Thyroid gland (tissue), 4 donors: ENCODE results near the gene LHPP. TPM values are rescaled to one million over a fixed set of nuclear protein-coding genes. Genes with fewer than 3 reads are reported as not detected.

ENCODE experiments used
- DNase-seq, 2 donors: peaks; one replicate each; pipeline ENCODE4 v3.0.0-alpha.2; 2019
- H3K27ac ChIP-seq, 3 donors: fragments of 200-600 bp; sonication (generic); 1 replicate in 2 of 3; 2 replicates in 1 of 3; pipeline ENCODE4 v1.5.1; 2016 to 2019; ENCODE audit warnings: mild to moderate bottlenecking in 1 of 3, moderate library complexity in 1 of 3
- H3K27me3 ChIP-seq: fragments of 200-600 bp; sonication (generic); one replicate; pipeline ENCODE4 v1.5.1; 2019
- H3K36me3 ChIP-seq, 2 donors: fragments of 200-600 bp; sonication (generic); one replicate each; pipeline ENCODE4 v1.5.1; 2016 to 2019
- H3K4me1 ChIP-seq, 2 donors: fragments of 200-600 bp; sonication (generic); one replicate each; pipeline ENCODE4 v1.5.1; 2017 to 2019
- H3K4me3 ChIP-seq, 3 donors: fragments of 200-600 bp; sonication (generic); replicated peaks in 1 of 3; 1 replicate in 2 of 3; 2 replicates in 1 of 3; pipeline ENCODE4 v1.5.1; 2016; ENCODE audit warnings: mild to moderate bottlenecking in 1 of 3
- H3K9me3 ChIP-seq: fragments of 200-600 bp; sonication (generic); one replicate; pipeline ENCODE4 v1.5.1; 2017
- POLR2A ChIP-seq, 2 donors: fragments of 450-650 bp; IDR thresholded peaks; one replicate each; pipeline ENCODE4 v1.6.1; 2017; ENCODE audit warnings: antibody characterized with exemption in 2 of 2, mild to moderate bottlenecking in 2 of 2, moderate library complexity in 1 of 2
- WGBS, 2 donors: methylation state at CpG; one replicate each; pipeline ENCODE4 v1.1.5; 2017; 5-methylcytosine and 5-hydroxymethylcytosine counted together
- intact Hi-C: fragments of 100-400 bp; cut with DNase I; formaldehyde crosslinking; loops from one replicate; pipeline ENCODE4 v1.15.1; 2023
- total RNA-seq, 4 donors: library from RNA; depleted of rRNA; stranded (reverse); fragments of >200 nt; gene quantifications; one replicate each; pipeline ENCODE4 v1.2.3, GENCODE V29; 2016
- TF ChIP-seq, protein P1 (sequence below), 6 experiments: fragments of 200-600 bp in 3 of 6; fragments of 450-650 bp in 3 of 6; sonication (generic) in 3 of 6; IDR thresholded peaks; one replicate each; pipeline ENCODE4 v1.5.1; 2016 to 2019; ENCODE audit warnings: antibody characterized with exemption in 6 of 6, mild to moderate bottlenecking in 2 of 6, inconsistent platforms in 1 of 6, moderate library complexity in 1 of 6

The LHPP gene
- total RNA-seq, 4 donors from 2014 or later, result 8.3 to 69.9 (median 48.3) TPM

DNA sequence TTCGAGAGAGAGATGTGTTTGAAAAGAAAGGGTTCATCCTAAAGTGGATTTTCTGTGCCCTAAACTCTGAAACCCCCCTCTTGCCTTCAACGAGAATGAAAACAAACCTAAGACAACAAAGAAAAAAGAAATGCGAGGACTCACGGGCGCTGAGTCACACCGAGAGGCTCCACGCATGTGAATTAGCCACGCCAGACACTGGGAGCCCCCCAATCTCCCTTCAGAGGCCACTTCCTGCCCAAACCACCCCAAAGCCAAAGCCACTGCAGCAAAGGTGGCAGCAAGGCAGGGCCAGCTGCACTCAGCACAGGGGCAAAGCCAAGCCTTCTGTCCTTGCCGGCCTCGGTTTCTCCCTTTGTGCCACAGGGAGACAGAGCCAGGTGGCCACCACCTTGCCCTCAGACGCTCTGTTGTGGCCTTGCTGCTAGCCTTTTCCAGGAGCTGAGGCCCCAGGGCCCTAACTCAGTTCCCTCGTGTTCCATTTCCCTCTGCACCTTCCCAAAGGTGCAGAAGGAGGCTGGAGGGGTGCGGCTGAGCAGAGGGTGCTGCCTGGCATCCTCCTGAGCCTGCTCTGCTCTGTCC lies 189.3 kb downstream of the LHPP start:
- no peak for DNase-seq
- intact Hi-C loops, result no loop called here
- no peaks in the 10 kb centered on the region for H3K27me3 ChIP-seq
- 66 to 84% methylated on average over 12 to 13 of the region's 13 CpGs for WGBS, 2 donors
- H3K27ac ChIP-seq, result peak overlapping the region; percentile 40 to 92 (median 76)
- no peaks in the 10 kb centered on the region for H3K36me3 ChIP-seq
- no peaks in the 10 kb centered on the region for H3K9me3 ChIP-seq
- no peak for TF ChIP-seq POLR2A (IDR thresholded peaks at IDR 0.05)
- TF ChIP-seq, protein P1, sequence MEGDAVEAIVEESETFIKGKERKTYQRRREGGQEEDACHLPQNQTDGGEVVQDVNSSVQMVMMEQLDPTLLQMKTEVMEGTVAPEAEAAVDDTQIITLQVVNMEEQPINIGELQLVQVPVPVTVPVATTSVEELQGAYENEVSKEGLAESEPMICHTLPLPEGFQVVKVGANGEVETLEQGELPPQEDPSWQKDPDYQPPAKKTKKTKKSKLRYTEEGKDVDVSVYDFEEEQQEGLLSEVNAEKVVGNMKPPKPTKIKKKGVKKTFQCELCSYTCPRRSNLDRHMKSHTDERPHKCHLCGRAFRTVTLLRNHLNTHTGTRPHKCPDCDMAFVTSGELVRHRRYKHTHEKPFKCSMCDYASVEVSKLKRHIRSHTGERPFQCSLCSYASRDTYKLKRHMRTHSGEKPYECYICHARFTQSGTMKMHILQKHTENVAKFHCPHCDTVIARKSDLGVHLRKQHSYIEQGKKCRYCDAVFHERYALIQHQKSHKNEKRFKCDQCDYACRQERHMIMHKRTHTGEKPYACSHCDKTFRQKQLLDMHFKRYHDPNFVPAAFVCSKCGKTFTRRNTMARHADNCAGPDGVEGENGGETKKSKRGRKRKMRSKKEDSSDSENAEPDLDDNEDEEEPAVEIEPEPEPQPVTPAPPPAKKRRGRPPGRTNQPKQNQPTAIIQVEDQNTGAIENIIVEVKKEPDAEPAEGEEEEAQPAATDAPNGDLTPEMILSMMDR (IDR thresholded peaks at IDR 0.05), result no peak
- peaks cover 74 to 91% of the 10 kb centered on the region in 2 donors for H3K4me1 ChIP-seq
- H3K4me3 ChIP-seq, result no peak overlapping the region

DNA sequence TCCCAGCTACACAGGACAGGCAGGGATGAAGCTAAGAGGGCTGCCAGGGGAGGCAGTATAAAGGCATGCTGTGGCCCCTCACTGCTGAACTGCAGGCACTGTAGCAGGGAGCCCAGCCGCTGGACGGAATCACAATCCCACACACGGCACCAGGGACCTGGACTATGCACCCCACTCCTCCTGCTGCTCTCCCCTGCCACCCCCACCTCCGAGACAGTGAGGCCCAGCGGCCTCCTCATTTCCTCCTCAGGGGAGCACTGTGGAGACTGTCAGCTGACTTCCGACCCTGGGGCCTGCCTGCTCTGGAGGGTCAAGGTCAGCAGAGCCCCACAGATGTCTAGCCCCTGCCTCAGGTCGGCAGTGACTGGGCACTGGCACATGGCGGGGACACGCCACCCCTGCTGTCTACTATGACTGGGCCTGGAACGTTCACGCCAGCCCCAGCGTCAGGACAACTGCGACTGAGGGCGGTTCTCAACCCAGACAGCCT lies 189.8 kb downstream of the LHPP start:
- WGBS, 2 donors, result 82 to 89% methylated on average over 11 to 13 of the region's 14 CpGs
- Histone ChIP-seq H3K9me3 (no peaks in the 10 kb centered on the region), H3K4me1 (peaks cover 69 to 86% of the 10 kb centered on the region in 2 donors), H3K4me3 (no peak overlapping the region), H3K27ac (peak overlapping the region; percentile 40 to 92 (median 76)), H3K36me3 (no peaks in the 10 kb centered on the region), H3K27me3 (no peaks in the 10 kb centered on the region)
- TF ChIP-seq POLR2A (IDR thresholded peaks at IDR 0.05), result no peak
- TF ChIP-seq, protein P1 (IDR thresholded peaks at IDR 0.05), result no peak
- intact Hi-C loops, result no loop called here
- no peak for DNase-seq

DNA sequence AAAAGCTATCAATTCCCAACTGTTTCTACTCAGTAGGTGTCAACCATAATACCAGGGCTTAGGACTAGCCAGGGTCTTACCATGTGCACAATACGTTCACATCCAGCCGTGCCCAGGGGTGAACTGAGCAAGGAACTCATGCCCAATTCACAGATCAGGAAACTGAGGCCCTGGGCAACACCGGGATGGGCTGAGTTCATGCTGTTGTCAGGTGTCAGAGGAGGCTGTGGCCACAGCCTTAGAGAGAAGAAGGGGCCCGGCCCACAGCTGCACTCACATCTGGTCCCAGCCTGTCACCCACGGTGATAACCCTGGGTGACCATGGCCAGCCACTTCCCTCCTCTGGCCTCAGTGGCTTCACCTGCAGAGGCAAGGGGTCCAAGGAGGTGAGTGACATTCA lies 190.6 kb downstream of the LHPP start:
- 85 to 100% methylated on average over 3 to 5 of the region's 5 CpGs for WGBS, 2 donors
- no peaks in the 10 kb centered on the region for H3K27me3 ChIP-seq
- intact Hi-C loops, result no loop called here
- no peak overlapping the region for H3K4me3 ChIP-seq
- no peaks in the 10 kb centered on the region for H3K36me3 ChIP-seq
- peak overlapping the region; percentile 76 to 92 (median 77) for H3K27ac ChIP-seq
- TF ChIP-seq, protein P1 (IDR thresholded peaks at IDR 0.05), result no peak
- no peak for TF ChIP-seq POLR2A (IDR thresholded peaks at IDR 0.05)
- no peaks in the 10 kb centered on the region for H3K9me3 ChIP-seq
- no peak for DNase-seq
- H3K4me1 ChIP-seq, result peaks cover 62 to 78% of the 10 kb centered on the region in 2 donors

DNA sequence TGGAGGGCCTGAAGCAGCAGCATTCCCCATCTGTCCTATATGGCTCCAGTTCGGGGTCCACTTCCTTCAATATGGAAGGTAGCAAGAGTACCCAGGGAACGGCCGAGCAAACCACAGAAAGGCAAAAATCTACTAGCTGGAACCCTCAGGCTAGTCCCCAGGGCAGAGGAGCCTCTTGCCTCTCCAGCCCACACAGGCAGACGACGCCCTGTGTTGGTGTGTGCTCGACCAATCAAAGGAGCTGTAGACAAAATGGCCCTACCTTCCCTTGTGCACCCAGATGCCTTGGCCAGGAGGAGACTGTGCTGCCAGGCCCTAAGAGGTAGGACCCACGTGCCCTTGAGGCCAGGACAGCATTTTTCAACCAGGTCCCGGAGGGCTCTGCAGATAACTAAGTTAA lies 191.1 kb downstream of the LHPP start:
- DNase-seq, result no peak
- 68 to 75% methylated on average over 7 to 8 of the region's 8 CpGs for WGBS, 2 donors
- no peaks in the 10 kb centered on the region for H3K27me3 ChIP-seq
- H3K4me1 ChIP-seq, result peaks cover 57 to 78% of the 10 kb centered on the region in 2 donors
- H3K9me3 ChIP-seq, result no peaks in the 10 kb centered on the region
- no peak overlapping the region for H3K4me3 ChIP-seq
- no peak for TF ChIP-seq POLR2A (IDR thresholded peaks at IDR 0.05)
- TF ChIP-seq, protein P1 (IDR thresholded peaks at IDR 0.05), result no peak
- H3K36me3 ChIP-seq, result no peaks in the 10 kb centered on the region
- intact Hi-C loops, result no loop called here
- H3K27ac ChIP-seq, result peak overlapping the region; percentile 76 to 92 (median 77)

GRCh38 chr10:124653311-124653710 lies 191.7 kb downstream of the LHPP start:
- no peak for DNase-seq
- Histone ChIP-seq H3K9me3 (no peaks in the 10 kb centered on the region), H3K36me3 (no peaks in the 10 kb centered on the region), H3K27ac (peak overlapping the region; percentile 76 to 92 (median 77)), H3K27me3 (no peaks in the 10 kb centered on the region), H3K4me3 (no peak overlapping the region), H3K4me1 (peaks cover 51 to 78% of the 10 kb centered on the region in 2 donors)
- WGBS, 2 donors, result 67 to 71% methylated on average over 6 to 7 of the region's 7 CpGs
- no peak for TF ChIP-seq POLR2A (IDR thresholded peaks at IDR 0.05)
- intact Hi-C loops, result no loop called here
